NCI-H748 (cell line): ENCODE results near the gene PPP3CB.
A peak's percentile ranks its signal among the peaks of the same experiment; 100 is the strongest.

ENCODE experiments used
- DNase-seq: peaks from one replicate; lab custom pipeline; 2025; ENCODE audit not compliant: unreplicated experiment; lab: John Stamatoyannopoulos, UW

PPP3CB gene

DNA sequence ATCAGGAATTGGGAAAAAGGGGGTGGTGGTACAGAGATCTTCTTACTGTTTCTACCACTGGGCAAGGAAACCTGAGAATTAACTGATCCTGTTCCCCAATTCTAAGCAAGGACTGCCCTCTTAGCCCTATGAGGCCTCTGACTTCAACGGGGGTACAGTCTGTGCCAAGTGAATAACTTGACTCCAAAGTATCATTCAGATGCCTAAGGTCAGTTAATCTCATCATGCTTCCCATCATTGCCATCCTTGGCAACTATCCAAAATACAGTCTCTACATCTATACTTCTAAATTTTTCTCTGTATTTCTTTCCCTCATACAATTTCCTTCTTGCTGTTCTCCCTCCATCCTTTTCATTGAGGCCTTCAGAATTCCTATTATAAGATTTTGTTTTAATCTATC is 10.5 kb downstream of the PPP3CB start:
- DNase-seq, result no peak

DNA sequence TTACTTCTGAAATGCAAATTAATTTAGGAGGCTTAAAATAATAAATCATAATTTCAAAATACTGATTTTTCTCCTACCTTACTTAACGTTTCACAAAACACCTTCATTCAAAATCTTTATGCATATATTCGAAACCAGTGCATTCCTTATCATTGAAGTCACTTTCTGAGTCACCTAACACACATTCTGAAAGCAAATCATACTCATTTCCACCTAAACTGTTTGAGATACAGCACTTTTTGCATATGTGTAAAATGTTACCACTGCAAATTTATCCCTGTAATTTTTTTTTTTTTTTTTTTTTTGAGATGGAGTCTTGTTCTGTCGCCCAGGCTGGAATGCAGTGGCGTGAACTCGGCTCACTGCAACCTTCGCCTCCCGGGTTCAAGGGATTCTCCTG is 15.7 kb downstream of the PPP3CB start:
- no peak for DNase-seq

- DNase-seq, result no peak
These were observed 17.2 kb downstream of the PPP3CB start for GRCh38 chr10:73478636-73479035.

GRCh38 chr10:73471226-73471625 is 24.6 kb downstream of the PPP3CB start:
- no peak for DNase-seq

DNA sequence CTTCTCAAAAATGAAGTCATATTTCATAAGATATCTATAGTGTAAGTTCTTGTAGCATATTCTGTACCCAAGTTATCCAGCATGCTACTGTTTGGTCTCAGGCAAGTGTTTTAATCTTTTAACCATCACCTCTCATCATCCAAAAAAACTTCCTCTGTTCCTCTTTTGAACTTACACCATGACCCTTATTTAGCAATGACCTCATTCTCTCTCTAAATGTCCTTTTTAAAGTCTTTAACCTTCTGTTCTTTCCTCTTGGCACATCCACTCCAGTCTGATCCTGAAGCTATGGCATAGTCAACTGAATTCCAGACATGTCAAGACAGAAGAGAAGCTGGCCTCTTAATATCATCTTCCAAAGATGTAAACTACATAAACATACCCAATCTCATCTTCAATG is 26.2 kb downstream of the PPP3CB start:
- DNase-seq, result no peak

- DNase-seq, result no peak
These were observed 28.6 kb downstream of the PPP3CB start for GRCh38 chr10:73467206-73467605.

DNA sequence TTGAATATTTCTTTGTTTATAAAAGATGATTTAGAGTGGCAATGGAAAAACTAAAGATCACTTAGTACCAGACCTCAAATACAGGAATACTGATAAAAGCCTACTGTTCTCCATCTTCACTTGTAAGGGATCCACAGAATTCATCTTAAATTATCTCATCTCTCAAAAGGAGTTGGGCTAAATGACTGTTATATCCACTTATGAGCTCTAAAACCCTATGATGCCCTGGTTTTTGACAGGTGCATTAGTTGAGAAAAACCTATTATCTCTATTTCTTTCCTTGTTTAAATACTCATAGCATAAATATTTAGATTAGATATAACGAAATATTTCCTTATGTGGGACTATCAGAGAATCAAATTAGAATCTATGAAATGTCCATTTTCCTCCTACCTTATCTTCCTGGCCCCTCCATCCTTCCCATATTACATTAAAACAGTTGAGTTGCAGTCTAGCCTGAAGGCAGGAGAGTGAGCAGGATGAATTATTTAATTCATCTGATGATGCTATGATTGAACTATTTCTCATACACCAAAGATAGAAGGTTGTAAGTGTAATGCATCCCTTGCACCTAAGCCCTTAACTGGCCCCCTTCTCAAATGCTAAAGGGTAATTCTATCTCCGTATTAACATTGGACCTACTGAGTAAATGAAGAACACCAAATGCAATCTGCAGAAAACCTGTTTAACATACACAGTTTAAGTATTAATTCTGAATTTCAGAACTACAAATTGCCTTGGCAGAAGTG is 29.7 kb downstream of the PPP3CB start:
- no peak for DNase-seq

DNA sequence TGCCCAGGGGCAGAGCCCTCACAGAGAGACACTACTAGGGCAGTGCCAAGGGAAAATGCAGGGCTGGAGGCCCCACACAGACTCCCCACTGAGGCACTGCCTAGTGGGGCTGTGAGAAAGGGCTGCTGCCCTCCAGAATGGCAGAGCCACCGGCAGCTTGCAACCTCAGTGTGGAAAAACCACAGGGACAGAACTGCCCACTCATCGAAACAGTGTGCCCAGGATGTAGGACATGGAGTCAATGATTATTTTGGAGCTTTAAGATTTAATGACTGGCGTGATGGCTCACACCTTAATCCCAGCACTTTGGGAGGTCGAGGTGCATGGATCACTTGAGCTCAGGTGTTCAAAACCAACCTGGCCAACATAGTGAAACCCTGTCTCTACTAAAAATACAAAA is 34.9 kb downstream of the PPP3CB start:
- no peak for DNase-seq

GRCh38 chr10:73459683-73460314 is 36.0 kb downstream of the PPP3CB start:
- no peak for DNase-seq

GRCh38 chr10:73456187-73456890 is 39.5 kb downstream of the PPP3CB start:
- no peak for DNase-seq

DNA sequence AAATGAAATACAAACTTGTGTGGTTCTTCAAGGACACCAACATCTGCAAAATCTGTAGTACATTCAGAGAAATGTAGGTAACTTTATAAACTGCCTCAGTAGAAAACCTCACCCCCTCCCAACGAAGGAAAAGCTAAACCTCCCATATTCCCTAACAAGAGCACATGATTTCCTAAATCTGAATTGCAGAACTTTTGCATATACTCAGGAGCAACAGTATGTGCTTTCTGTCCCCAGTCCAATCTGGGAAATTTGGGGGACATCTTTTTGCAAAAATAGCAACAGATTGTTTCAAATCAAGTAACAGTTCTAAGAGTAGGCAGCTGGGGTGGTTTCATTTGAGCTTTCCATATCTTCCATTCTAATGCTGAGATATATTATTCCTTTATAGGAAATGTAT is 46.7 kb downstream of the PPP3CB start:
- DNase-seq, result no peak

GRCh38 chr10:73448384-73448783 is 47.4 kb downstream of the PPP3CB start:
- DNase-seq, result no peak

- no peak for DNase-seq
These were observed 48.9 kb downstream of the PPP3CB start for GRCh38 chr10:73446926-73447325.

DNA sequence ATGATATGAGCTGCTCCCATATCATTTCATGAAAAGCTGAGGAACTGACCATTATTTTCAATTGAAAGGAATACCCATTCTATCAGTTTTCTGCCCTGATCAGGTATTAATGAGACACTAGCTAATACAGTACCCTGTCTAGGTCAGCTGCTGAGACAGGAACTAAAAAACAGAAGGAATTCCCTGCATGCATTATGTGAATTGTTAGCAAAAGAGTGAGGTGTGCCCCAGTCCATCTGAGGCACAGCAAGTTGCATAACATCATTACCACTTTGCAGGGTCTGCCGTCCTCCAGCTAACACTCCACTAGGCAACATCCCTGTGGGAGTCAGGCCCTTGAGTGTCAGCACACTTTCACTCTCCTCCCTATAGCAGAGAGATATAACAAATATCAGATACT is 51.4 kb downstream of the PPP3CB start:
- DNase-seq, result no peak

DNA sequence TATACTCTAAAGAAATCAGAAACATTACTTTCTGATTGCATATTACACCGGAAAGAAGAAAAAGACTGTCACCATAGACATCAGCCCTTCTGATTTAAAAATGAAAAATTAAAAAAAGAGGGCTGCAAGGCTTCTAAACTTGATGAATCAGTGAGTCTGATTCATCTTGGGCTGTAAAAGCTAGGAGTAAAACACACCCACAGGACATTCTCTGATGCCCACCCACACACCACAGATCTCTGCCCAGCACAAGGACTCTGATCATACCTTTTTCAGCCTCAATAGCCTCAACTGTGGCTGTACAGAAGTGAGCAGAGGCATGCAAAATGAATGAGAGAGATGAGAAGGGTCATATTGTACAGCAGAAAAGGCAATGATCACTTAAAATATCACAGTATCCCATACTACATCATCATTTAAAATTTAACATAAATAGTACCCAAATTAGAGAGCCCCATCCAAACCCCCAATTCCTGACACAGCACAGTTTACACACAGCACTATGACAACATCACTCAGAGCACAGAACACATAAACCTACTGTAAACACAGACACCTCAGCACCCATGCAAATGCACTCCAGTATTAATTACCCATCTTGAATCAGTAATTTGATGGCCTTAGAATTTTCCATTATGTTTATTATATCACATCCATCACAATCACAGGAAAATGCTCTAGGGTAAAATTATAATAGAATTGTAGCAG is 56.1 kb downstream of the PPP3CB start:
- DNase-seq, result no peak

GRCh38 chr10:73439055-73439454 is 56.8 kb downstream of the PPP3CB start:
- DNase-seq, result no peak

DNA sequence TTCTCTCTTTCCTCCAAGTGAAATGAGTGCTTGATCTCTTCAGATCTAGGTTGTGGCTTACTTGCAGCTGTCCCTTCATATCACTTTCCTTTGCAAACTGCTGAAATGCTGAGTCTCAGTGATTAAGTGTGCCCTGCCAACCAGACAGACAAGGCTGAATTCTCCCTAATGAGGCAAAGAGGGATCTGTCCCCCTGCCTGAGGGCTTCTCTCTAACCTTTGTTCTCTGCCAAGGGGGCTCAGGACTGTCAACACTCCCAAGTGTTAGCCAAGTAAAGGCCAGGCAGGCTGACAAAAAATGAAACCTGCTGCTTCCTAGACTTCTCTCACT is 62.3 kb downstream of the PPP3CB start, which contains the start of gene MSS51:
Gene MSS51 (minus strand): TSS at position 24 of the 330 bp plus-strand sequence. CDS start 5,277 bp downstream, outside the sequence.
- DNase-seq, result no peak

- DNase-seq, result peak; percentile 41
These were observed 62.9 kb downstream of the PPP3CB start for GRCh38 chr10:73432646-73433537.

- no peak for DNase-seq
These were observed 69.5 kb downstream of the PPP3CB start for GRCh38 chr10:73426318-73426717.

- DNase-seq, result no peak
These were observed 71.3 kb downstream of the PPP3CB start for GRCh38 chr10:73424478-73424877.

DNA sequence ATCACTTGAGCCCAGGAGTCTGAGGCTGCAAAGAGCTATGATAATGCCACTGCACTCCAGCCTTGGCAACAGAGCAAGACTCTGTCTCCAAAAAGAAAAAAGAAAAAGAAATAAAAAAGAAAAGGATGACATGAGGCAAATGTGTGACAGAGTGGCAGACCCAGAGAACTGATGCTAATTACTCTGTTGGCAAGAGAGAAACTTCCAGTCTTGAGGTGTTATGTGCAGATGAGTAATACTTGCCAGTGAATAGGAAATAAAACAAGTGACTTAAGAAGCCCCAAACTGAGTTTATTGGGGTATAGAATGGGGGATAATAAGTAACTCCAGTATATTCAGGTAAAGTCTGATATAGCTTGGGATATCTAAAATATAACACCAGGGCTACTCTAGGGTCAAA is 72.5 kb downstream of the PPP3CB start:
- DNase-seq, result no peak
